Right lung (tissue), 5 donors: Measurements from ENCODE around the gene GGA2. TPM values are rescaled to one million over a fixed set of nuclear protein-coding genes. Genes with fewer than 3 reads are reported as not detected.
"Not testable (repeated sequence)": the region's sequence is repeated elsewhere in the genome, so short reads cannot be mapped to it uniquely, and the experiment has no call there.

Source experiments
- DNase-seq, 2 donors: peaks; one replicate each; pipeline ENCODE4 v3.0.0-alpha.2; 2013
- polyA plus RNA-seq, 5 donors: library from polyadenylated mRNA; unstranded; fragments of 120-200 nt; gene quantifications; one replicate each; pipeline versions ENCODE4 v1.2.1 to v1.2.3, GENCODE V29; 2013; ENCODE audit warnings: inconsistent platforms in 1 of 5, low replicate concordance in 1 of 5; ENCODE audit not compliant: insufficient read length in 5 of 5, insufficient read depth in 1 of 5

Gene GGA2
- polyA plus RNA-seq, 5 donors = 135 to 163 (median 150) TPM

- DNase-seq = no peak
These were observed 4.4 kb downstream of the GGA2 start for GRCh38 chr16:23505671-23506605.

GRCh38 chr16:23505180-23505665, 5.1 kb downstream of the GGA2 start:
- no peak for DNase-seq

GRCh38 chr16:23504453-23505179, 5.7 kb downstream of the GGA2 start:
- no peak for DNase-seq

GRCh38 chr16:23504076-23504452, 6.2 kb downstream of the GGA2 start:
- DNase-seq = no peak

GRCh38 chr16:23502466-23502865, 7.8 kb downstream of the GGA2 start:
- DNase-seq = no peak

GRCh38 chr16:23501291-23501690, 9.0 kb downstream of the GGA2 start:
- DNase-seq = no peak

- DNase-seq = no peak
These were observed 9.4 kb downstream of the GGA2 start for GRCh38 chr16:23500862-23501225.

- no peak for DNase-seq
These were observed 10.0 kb downstream of the GGA2 start for GRCh38 chr16:23500212-23500861.

GRCh38 chr16:23499801-23500200, 10.5 kb downstream of the GGA2 start:
- no peak for DNase-seq

GRCh38 chr16:23498863-23499262, 11.4 kb downstream of the GGA2 start:
- no peak for DNase-seq

- no peak for DNase-seq
These were observed 12.8 kb downstream of the GGA2 start for GRCh38 chr16:23497543-23497868.

GRCh38 chr16:23496821-23497542, 13.3 kb downstream of the GGA2 start:
- DNase-seq = no peak

GRCh38 chr16:23495671-23496070, 14.6 kb downstream of the GGA2 start:
- no peak for DNase-seq

GRCh38 chr16:23494188-23494587, 16.1 kb downstream of the GGA2 start:
- DNase-seq = no peak

GRCh38 chr16:23491490-23492391, 18.6 kb downstream of the GGA2 start:
- no peak for DNase-seq

- peak in 1 of 2 donors; percentile 64 for DNase-seq
These were observed 23.8 kb downstream of the GGA2 start for GRCh38 chr16:23486480-23486879.

GRCh38 chr16:23485841-23486240, 24.5 kb downstream of the GGA2 start:
- DNase-seq = no peak

- no peak for DNase-seq
These were observed 25.1 kb downstream of the GGA2 start for GRCh38 chr16:23485257-23485614.

- DNase-seq = no peak
These were observed 25.6 kb downstream of the GGA2 start for GRCh38 chr16:23484510-23485256.

- DNase-seq = not testable (repeated sequence)
These were observed 26.8 kb downstream of the GGA2 start for GRCh38 chr16:23483492-23483891.
